Cerebellar cortex (tissue), 1 donor: ENCODE data around the gene ITGA11.

Experiments used
- DNase-seq: peaks from one replicate; pipeline ENCODE4 v3.0.0-alpha.2; 2015; ENCODE audit warnings: low spot score

The ITGA11 gene

DNA sequence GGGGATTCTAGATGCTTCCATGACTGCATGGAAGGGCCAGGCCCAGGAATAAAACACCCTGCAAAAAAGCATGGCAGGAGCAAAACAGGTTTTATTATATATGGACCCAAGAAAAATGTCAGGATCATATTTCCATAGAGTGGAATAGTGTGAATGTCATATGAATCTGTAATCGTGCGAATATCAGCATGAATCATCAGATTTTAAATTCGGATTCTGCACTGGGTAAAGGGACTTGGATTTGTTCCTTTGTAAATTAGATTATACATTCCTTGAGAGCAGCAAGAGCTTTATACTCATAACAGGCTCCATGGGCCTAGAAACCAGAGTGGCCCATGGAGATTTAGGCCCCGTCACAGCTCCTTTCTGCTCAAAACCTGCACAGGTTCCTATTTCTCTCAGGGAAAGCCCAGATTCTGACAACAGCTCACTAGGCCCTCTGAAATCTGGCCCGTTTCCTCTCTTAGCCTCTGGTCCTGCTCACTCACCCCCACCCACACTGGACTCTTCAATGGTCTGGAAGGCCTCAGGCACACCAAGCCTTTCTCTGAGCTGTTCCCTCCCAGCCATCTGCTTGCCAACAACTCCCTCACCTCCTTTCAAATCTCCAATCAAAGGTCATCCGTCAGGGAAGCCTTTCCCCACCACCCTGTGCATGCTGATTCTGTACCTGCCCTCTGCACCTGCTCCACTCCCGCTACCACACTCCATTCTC, 78.4 kb downstream of the ITGA11 start:
- no peak for DNase-seq

DNA sequence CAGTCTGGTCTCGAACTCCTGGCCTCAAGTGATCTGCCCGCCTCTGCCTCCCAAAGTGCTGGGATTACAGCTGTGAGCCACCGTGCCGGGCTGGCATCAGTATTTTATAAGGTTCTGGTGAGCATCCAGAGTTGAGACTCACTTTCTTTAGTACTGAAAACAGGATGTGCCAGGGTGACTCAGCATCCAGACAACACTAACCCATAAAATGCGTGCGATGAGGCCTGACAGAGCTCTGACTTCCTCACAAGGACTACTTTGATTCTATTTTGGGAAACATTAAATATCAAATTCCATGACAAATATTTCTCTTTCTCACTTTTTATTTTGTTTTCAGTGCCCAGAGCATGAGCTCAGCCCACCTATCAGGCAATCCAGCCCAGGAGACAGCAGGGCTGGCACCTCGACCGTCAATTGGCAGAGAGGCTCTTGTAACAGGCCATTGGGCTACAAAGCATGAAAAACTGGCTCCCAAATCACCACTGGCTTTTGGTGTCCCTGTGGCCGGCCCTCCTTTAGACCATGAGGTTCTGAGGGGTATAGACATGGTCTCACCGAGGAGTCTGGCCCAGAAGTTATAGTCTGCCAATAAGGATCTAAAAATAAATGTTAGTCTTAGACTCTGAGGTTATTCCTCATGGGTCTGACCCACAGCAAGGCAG, 79.4 kb downstream of the ITGA11 start:
- no peak for DNase-seq

- DNase-seq, result no peak
Measured at GRCh38 chr15:68349151-68349550, 82.8 kb downstream of the ITGA11 start.

DNA sequence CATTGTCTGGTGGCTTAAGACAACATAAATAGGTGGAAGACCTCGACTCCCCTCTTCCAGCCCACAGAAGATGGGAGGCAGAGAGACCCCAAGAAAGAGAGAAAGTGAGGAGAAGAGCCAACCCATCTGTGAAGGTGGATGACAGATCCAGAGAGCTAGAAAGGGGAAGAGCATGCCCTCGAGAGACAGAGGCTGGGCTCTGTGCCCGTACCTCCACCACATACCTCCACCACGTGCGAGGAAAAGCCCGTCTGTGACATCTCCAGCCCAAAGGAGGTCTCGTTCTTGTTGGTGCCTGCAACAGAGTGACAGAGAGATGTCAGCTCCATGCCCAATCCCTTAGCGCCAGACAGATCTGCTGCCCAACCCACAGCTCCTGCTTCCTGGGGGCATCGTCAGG, 83.4 kb downstream of the ITGA11 start:
- DNase-seq, result no peak

DNA sequence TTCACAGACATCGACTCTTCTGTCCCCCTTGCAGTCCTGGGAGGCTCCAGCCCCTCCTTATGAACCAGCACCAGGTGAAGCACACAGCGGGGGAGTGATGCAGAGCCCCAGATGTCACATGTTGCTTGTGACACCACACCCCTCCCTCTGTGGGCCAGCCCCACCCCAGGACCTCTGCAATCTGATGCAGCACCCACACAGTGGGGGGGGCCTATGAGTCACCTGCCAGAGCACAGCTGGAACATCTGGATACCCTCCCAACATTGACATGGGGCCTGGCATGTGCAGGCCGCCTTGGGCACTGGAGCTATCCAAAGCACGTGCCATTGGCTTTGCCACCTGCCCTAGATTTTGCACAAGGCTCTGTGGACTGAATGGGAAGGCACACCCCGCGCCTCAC, 83.9 kb downstream of the ITGA11 start:
- no peak for DNase-seq

DNA sequence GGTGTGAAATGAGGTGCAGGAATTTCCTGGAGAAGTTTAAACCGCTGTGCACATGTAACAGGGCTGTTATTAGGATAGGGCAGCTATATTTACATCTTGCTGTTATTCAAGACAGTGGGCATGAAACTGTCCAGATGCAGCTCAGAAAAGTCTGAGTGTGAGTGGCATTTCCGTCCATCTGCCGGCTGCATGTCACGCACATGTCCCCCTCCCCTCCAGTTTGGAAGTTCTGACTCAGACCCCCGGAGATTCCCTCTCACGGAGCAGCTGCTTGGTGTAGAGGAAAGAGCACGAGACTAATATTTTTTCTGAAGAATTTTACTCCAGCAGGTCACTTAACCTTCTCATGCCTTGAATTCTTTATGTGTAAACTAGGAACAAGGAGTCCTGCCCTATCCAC, 84.6 kb downstream of the ITGA11 start:
- DNase-seq, result no peak

GRCh38 chr15:68346979-68347378, 85.0 kb downstream of the ITGA11 start:
- DNase-seq, result no peak

GRCh38 chr15:68345481-68345880, 86.5 kb downstream of the ITGA11 start:
- no peak for DNase-seq

DNA sequence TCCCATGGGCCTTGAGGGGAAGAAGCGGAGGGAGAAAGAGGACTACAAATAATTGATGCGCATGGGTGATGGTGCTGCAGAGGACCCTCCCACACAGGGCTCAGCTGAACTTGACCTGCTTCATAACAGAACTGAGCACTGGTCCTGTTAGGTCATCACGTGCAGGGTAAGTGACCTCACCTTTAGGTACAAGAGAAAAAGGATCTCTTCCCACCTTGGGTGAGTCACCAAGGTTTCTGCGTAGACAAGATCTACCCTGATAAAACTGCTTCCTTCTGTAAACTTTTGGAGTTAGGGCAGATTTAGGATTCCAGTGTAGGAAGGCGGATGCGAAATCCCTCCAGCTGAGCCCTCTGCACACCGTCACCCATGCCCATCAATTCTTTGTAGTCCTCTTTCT, 87.4 kb downstream of the ITGA11 start:
- DNase-seq, result no peak

- DNase-seq, result no peak
Measured at GRCh38 chr15:68343579-68344225, 88.3 kb downstream of the ITGA11 start.

- no peak for DNase-seq
Measured at GRCh38 chr15:68341760-68342725, 89.9 kb downstream of the ITGA11 start.

DNA sequence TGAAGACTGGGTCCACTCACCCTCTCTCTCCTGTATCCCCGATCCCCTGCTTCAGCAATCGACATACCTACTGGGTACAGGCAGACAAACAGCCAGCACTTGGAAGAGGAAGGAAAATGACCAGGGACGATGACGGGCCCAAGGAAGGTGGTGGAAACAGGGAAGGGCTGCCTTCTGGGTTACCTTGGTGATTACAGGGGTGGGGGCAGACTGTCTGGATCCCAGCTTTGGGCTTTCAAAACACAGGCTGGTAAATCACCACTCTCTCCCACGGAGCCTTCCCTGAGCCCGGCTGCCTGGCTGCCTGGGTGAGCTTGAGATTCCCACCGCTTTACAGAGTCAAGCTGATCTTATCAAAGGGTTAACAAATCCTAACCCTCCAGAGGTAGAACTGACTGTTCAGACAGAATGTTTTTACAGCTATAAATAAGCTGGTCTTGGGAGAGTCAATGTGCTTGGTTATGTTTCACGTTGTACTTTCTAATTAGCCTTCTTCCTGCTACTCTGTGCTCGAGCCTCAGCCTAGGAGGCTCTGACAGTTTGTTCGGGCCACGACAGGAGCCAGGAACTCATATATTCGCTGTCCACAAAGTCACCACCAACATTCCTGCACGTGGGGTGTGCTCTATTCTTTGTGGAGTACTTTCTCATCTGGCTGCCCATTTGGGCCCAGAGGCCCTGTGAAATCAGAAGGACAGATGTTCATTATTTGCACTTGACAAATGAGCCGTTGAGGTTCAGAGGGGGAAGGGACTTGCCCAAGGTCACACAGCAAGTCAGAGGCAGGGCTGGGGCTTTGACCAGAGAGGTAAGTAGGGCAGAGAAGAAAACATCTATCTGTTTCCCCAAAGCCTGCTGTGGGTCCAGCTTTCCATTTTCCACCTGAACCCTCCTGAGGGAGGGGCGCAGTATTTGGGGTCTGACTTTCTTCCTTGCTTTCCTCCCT, 91.0 kb downstream of the ITGA11 start:
- no peak for DNase-seq

GRCh38 chr15:68339481-68339880, 92.5 kb downstream of the ITGA11 start:
- DNase-seq, result no peak

DNA sequence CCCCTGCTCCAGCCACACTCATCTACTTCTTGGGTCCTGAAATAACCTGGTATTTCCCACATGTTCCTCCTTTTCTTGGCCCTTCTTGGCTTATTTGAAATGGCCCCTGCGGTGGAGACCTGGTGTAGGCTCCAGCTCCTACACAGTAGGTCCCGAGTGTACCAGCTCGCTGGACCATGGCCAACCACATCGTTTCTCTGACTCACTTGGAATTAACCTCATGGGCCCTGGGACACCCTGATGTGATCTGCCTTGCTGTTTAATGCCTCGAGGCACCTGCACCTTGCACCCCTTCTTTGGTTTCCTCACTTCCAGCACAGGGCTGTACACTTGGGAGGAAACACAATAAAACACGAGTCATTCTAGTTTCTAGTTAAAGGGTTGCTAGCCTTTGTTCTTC, 94.1 kb downstream of the ITGA11 start:
- no peak for DNase-seq

- no peak for DNase-seq
Measured at GRCh38 chr15:68336516-68336915, 95.4 kb downstream of the ITGA11 start.

DNA sequence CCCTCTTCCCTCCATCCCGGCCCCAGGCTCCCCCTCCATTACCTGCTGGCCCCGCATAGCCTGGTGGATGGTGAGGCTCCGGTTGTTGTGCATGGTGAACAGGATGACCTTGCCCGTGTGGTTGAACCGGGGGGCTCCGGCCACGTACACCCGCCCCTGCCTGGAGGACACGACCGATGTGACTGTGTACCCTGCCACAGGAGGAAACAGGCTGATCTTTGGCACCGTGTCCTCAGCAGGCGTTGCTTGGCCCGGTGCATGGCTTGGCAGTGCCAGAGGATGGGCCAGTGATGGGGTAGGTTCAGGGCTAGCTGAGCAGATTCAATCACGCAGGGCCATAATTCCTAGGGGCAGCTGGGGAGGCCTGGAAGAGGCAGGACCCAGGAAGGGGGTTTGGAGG, 96.3 kb downstream of the ITGA11 start:
- peak; percentile 65 for DNase-seq

- DNase-seq, result peak; percentile 72
Measured at GRCh38 chr15:68335251-68335650, 96.7 kb downstream of the ITGA11 start.

- DNase-seq, result peak; percentile 60
Measured at GRCh38 chr15:68334661-68335124, 97.3 kb downstream of the ITGA11 start.

GRCh38 chr15:68333775-68334470, 98.0 kb downstream of the ITGA11 start:
- no peak for DNase-seq

- DNase-seq, result no peak
Measured at GRCh38 chr15:68332266-68332665, 99.7 kb downstream of the ITGA11 start.
